SK-N-SH treated with all-trans-retinoic acid at 6 μM for 48 hours (cell line): ENCODE measurements around the gene CLIC1.

ENCODE experiments used
- ATAC-seq: fragments of 200-7000 bp; cut with Tn5 transposase; 3 replicates; pipeline ENCODE4 v1.9.1; 2020; ENCODE audit warnings: mild to moderate bottlenecking, moderate library complexity
- ARNTL ChIP-seq: fragments of 450-650 bp; formaldehyde crosslinking; IDR thresholded peaks from 2 replicates; pipeline ENCODE4 v1.5.0; 2020; ENCODE audit warnings: low read depth, mild to moderate bottlenecking, moderate library complexity, borderline replicate concordance
- CREB5 ChIP-seq: fragments of 250-450 bp; sonication (Bioruptor Pico); IDR thresholded peaks from 2 replicates; pipeline ENCODE4 v1.5.1; 2020; ENCODE audit warnings: low read depth, mild to moderate bottlenecking, moderate library complexity
- CSDC2 ChIP-seq: fragments of 250-450 bp; sonication (Bioruptor Pico); IDR thresholded peaks from 2 replicates; pipeline ENCODE4 v1.5.0; 2020; ENCODE audit warnings: mild to moderate bottlenecking, moderate library complexity
- CSRNP3 ChIP-seq: fragments of 250-450 bp; sonication (Bioruptor Pico); IDR thresholded peaks from 2 replicates; pipeline ENCODE4 v1.5.1; 2021; ENCODE audit warnings: mild to moderate bottlenecking, moderate library complexity
- ESRRG ChIP-seq: fragments of 250-450 bp; sonication (Bioruptor Pico); IDR thresholded peaks from 2 replicates; pipeline ENCODE4 v1.6.1; 2021; ENCODE audit warnings: mild to moderate bottlenecking
- GLIS3 ChIP-seq: fragments of 250-450 bp; sonication (Bioruptor Pico); IDR thresholded peaks from 2 replicates; pipeline ENCODE4 v1.5.0; 2020; ENCODE audit warnings: mild to moderate bottlenecking, moderate library complexity
- OSR1 ChIP-seq: fragments of 250-450 bp; sonication (Bioruptor Pico); IDR thresholded peaks from 2 replicates; pipeline ENCODE4 v1.8.0; 2022; ENCODE audit warnings: moderate library complexity, mild to moderate bottlenecking, inconsistent platforms
- POU6F1 ChIP-seq: fragments of 250-450 bp; sonication (Bioruptor Pico); IDR thresholded peaks from 2 replicates; pipeline ENCODE4 v1.8.0; 2021; ENCODE audit warnings: low read depth, mild to moderate bottlenecking, moderate library complexity, borderline replicate concordance
- RARB ChIP-seq: fragments of 250-450 bp; sonication (Bioruptor Pico); IDR thresholded peaks from 2 replicates; pipeline ENCODE4 v1.8.0; 2021; ENCODE audit warnings: mild to moderate bottlenecking, moderate library complexity
- TCF4 ChIP-seq: fragments of 250-450 bp; sonication (Bioruptor Pico); IDR thresholded peaks from 2 replicates; pipeline ENCODE4 v1.8.0; 2021; ENCODE audit warnings: mild to moderate bottlenecking, moderate library complexity, borderline replicate concordance
- TOX ChIP-seq: fragments of 250-450 bp; sonication (Bioruptor Pico); IDR thresholded peaks from 2 replicates; pipeline ENCODE4 v1.8.0; 2021; ENCODE audit warnings: mild to moderate bottlenecking, moderate library complexity, borderline replicate concordance
- TSHZ2 ChIP-seq: fragments of 250-450 bp; sonication (Bioruptor Pico); IDR thresholded peaks from 2 replicates; pipeline ENCODE4 v1.5.0; 2020; ENCODE audit warnings: mild to moderate bottlenecking, moderate library complexity
- ZC3H10 ChIP-seq: fragments of 250-450 bp; sonication (Bioruptor Pico); IDR thresholded peaks from 2 replicates; pipeline ENCODE4 v1.5.1; 2021; ENCODE audit warnings: mild to moderate bottlenecking, moderate library complexity
- ZFP3 ChIP-seq: fragments of 250-450 bp; sonication (Bioruptor Pico); IDR thresholded peaks from 2 replicates; pipeline ENCODE4 v1.5.0; 2020; ENCODE audit warnings: mild to moderate bottlenecking, moderate library complexity
- ZFP30 ChIP-seq: fragments of 450-650 bp; formaldehyde crosslinking; IDR thresholded peaks from 2 replicates; pipeline ENCODE4 v1.5.0; 2022; ENCODE audit warnings: mild to moderate bottlenecking, moderate library complexity
- ZNF70 ChIP-seq: fragments of 450-650 bp; formaldehyde crosslinking; IDR thresholded peaks from 2 replicates; pipeline ENCODE4 v1.5.0; 2020; ENCODE audit warnings: mild to moderate bottlenecking, moderate library complexity

CLIC1 gene

GRCh38 chr6:31737991-31738979 lies 2.0 kb upstream of the CLIC1 start:
- TF ChIP-seq ESRRG (CRISPR knock-in tag), result no peak
- no peak for TF ChIP-seq ZNF70 (CRISPR knock-in tag)
- TF ChIP-seq CREB5, result no peak
- no peak for TF ChIP-seq ZC3H10 (CRISPR knock-in tag)
- TF ChIP-seq GLIS3 (CRISPR knock-in tag), result no peak
- no peak for TF ChIP-seq POU6F1 (CRISPR knock-in tag)
- no peak for TF ChIP-seq OSR1 (CRISPR knock-in tag)
- no peak for TF ChIP-seq TCF4 (CRISPR knock-in tag)
- no peak for TF ChIP-seq ZFP3
- no peak for TF ChIP-seq TOX (CRISPR knock-in tag)
- TF ChIP-seq CSRNP3 (CRISPR knock-in tag), result no peak
- no peak for TF ChIP-seq TSHZ2 (CRISPR knock-in tag)
- ATAC-seq, result peak; percentile 29

- no peak for TF ChIP-seq ZC3H10 (CRISPR knock-in tag)
- no peak for TF ChIP-seq TSHZ2 (CRISPR knock-in tag)
- no peak for TF ChIP-seq ZFP30 (CRISPR knock-in tag)
- no peak for TF ChIP-seq ESRRG (CRISPR knock-in tag)
- ATAC-seq, result no peak
Measured at GRCh38 chr6:31737315-31737990, 1.1 kb upstream of the CLIC1 start.

- TF ChIP-seq ZFP3, result no peak
- TF ChIP-seq CSDC2 (CRISPR knock-in tag), result no peak
- TF ChIP-seq TOX (CRISPR knock-in tag), result no peak
- no peak for TF ChIP-seq RARB (CRISPR knock-in tag)
- TF ChIP-seq CREB5, result no peak
- TF ChIP-seq ARNTL (CRISPR knock-in tag), result no peak
- no peak for ATAC-seq
Measured at GRCh38 chr6:31736768-31737314, 511 bp upstream of the CLIC1 start.
